H1 (cell line): ENCODE data around the gene NR3C2. TPM values are rescaled to one million over a fixed set of nuclear protein-coding genes. Genes with fewer than 3 reads are reported as not detected.

Source experiments
- CTCF ChIA-PET: fragments of 300-600 bp; sonication (Branson Sonifier 250); formaldehyde crosslinking; loops from one replicate; lab custom pipeline; 2021; ENCODE audit not compliant: partially characterized antibody; lab: Charles Lee
- POLR2A ChIA-PET: fragments of 300-600 bp; sonication (Branson Sonifier 250); formaldehyde crosslinking; loops from one replicate; lab custom pipeline; 2021; ENCODE audit warnings: inconsistent platforms; ENCODE audit not compliant: partially characterized antibody; lab: Charles Lee
- DNase-seq, 2 experiments: peaks; one replicate each; pipeline versions ENCODE4 v3.0.0 to v3.0.0-alpha.2; 2010 to 2022; ENCODE audit warnings: low spot score in 2 of 2, low read depth in 1 of 2, mixed read lengths in 1 of 2
- FAIRE-seq: peaks from 2 replicates; lab custom pipeline; 2011; peaks lifted over from hg19 to GRCh38; lab: Jason Lieb, UNC
- H2AFZ ChIP-seq: 2 replicates; pipeline ENCODE4 v1.8.1; 2012; ENCODE audit warnings: low read length, inconsistent platforms
- H2AK5ac ChIP-seq: 2 replicates; pipeline ENCODE4 v1.6.1; 2013; ENCODE audit warnings: low read depth, low read length
- H2BK120ac ChIP-seq: replicated peaks from 2 replicates; pipeline ENCODE3; 2013; ENCODE audit warnings: low read depth, low read length, inconsistent platforms
- H2BK12ac ChIP-seq: 2 replicates; pipeline ENCODE4 v1.6.1; 2013; ENCODE audit warnings: low read depth, low read length
- H2BK15ac ChIP-seq: 2 replicates; pipeline ENCODE4 v1.6.1; 2013; ENCODE audit warnings: low read length
- H2BK20ac ChIP-seq: 2 replicates; pipeline ENCODE4 v1.6.1; 2013; ENCODE audit warnings: low read length
- H2BK5ac ChIP-seq: 2 replicates; pipeline ENCODE4 v1.6.1; 2013; ENCODE audit warnings: low read depth, low read length
- H3K14ac ChIP-seq: 2 replicates; pipeline ENCODE4 v1.6.1; 2013; ENCODE audit warnings: inconsistent platforms; ENCODE audit not compliant: insufficient read length
- H3K18ac ChIP-seq: 2 replicates; pipeline ENCODE4 v1.6.1; 2013; ENCODE audit warnings: low read length; ENCODE audit errors: extremely low read depth
- H3K23ac ChIP-seq: 2 replicates; pipeline ENCODE4 v1.6.1; 2013; ENCODE audit warnings: inconsistent platforms; ENCODE audit not compliant: insufficient read length
- H3K23me2 ChIP-seq: 2 replicates; pipeline ENCODE4 v1.6.1; 2013; ENCODE audit warnings: low read depth, low read length
- H3K27ac ChIP-seq: 2 replicates; pipeline ENCODE4 v1.6.1; 2011; ENCODE audit warnings: low read depth, low read length, inconsistent platforms
- H3K27me3 ChIP-seq, 4 experiments: replicated peaks in 1 of 4; 1 replicate in 1 of 4; 2 replicates in 3 of 4; pipeline versions ENCODE4 v1.6.1 to v1.8.1; 2011 to 2013; ENCODE audit warnings: low read length in 3 of 4, mild to moderate bottlenecking in 3 of 4, inconsistent platforms in 2 of 4, mixed read lengths in 2 of 4, moderate library complexity in 1 of 4; ENCODE audit not compliant: control insufficient read depth in 3 of 4, insufficient read depth in 3 of 4; ENCODE audit errors: extremely low read depth in 1 of 4
- H3K36me3 ChIP-seq, 4 experiments: 2 replicates each; pipeline versions ENCODE4 v1.6.1 to v1.8.1; 2011 to 2013; ENCODE audit warnings: mild to moderate bottlenecking in 4 of 4, low read length in 3 of 4, moderate library complexity in 2 of 4, control low read depth in 1 of 4, inconsistent platforms in 1 of 4; ENCODE audit not compliant: insufficient read depth in 4 of 4, control insufficient read depth in 2 of 4
- H3K4ac ChIP-seq: replicated peaks from 2 replicates; pipeline ENCODE3; 2013; ENCODE audit warnings: low read length, low read depth, mixed read lengths, inconsistent platforms; ENCODE audit not compliant: insufficient read length
- H3K4me1 ChIP-seq, 4 experiments: replicated peaks in 1 of 4; 1 replicate in 1 of 4; 2 replicates in 3 of 4; pipeline versions ENCODE4 v1.6.1 to v1.8.1; 2011 to 2013; ENCODE audit warnings: low read length in 3 of 4, inconsistent platforms in 2 of 4, mixed read lengths in 1 of 4; ENCODE audit not compliant: insufficient read depth in 4 of 4, control insufficient read depth in 3 of 4
- H3K4me2 ChIP-seq, 2 experiments: 2 replicates each; pipeline versions ENCODE4 v1.6.1 to v1.8.1; 2011 to 2013; ENCODE audit warnings: low read depth in 2 of 2, low read length in 2 of 2, control low read depth in 1 of 2, inconsistent platforms in 1 of 2, mild to moderate bottlenecking in 1 of 2; ENCODE audit not compliant: insufficient read depth in 1 of 2
- H3K4me3 ChIP-seq, 4 experiments: fragments of 200-600, 300-600 bp in 1 of 4; sonication (generic), shearing (Covaris generic), sonication (Bioruptor Twin) in 1 of 4; 2 replicates each; pipeline versions ENCODE4 v1.5.1 to v1.8.1; 2011 to 2016; ENCODE audit warnings: low read length in 4 of 4, low read depth in 3 of 4, control low read depth in 2 of 4, inconsistent platforms in 2 of 4, mild to moderate bottlenecking in 2 of 4, mixed read lengths in 1 of 4, moderate library complexity in 1 of 4; ENCODE audit not compliant: insufficient read depth in 2 of 4; ENCODE audit errors: extremely low read depth in 1 of 4
- H3K56ac ChIP-seq: replicated peaks from 2 replicates; pipeline ENCODE3; 2013; ENCODE audit warnings: low read depth, mild to moderate bottlenecking, mixed read lengths, low read length, inconsistent platforms; ENCODE audit not compliant: insufficient read length
- H3K79me1 ChIP-seq: 2 replicates; pipeline ENCODE4 v1.6.1; 2013; ENCODE audit warnings: low read depth, low read length, control low read depth
- H3K79me2 ChIP-seq, 2 experiments: 2 replicates each; pipeline versions ENCODE4 v1.6.1 to v1.8.1; 2012 to 2013; ENCODE audit warnings: low read length in 2 of 2, mild to moderate bottlenecking in 2 of 2, inconsistent platforms in 1 of 2; ENCODE audit not compliant: insufficient read depth in 2 of 2, control insufficient read depth in 1 of 2
- H3K9ac ChIP-seq, 4 experiments: replicated peaks in 1 of 4; 1 replicate in 1 of 4; 2 replicates in 3 of 4; pipeline versions ENCODE4 v1.6.1 to v1.8.1; 2011 to 2013; ENCODE audit warnings: low read depth in 3 of 4, low read length in 3 of 4, control low read depth in 2 of 4, mild to moderate bottlenecking in 2 of 4, moderate library complexity in 2 of 4, inconsistent platforms in 1 of 4; ENCODE audit errors: extremely low read depth in 1 of 4
- H3K9me3 ChIP-seq, 2 experiments: 2 replicates each; pipeline versions ENCODE4 v1.6.1 to v1.8.1; 2012 to 2013; ENCODE audit warnings: mild to moderate bottlenecking in 2 of 2, moderate library complexity in 2 of 2, control low read depth in 1 of 2, inconsistent platforms in 1 of 2, low read depth in 1 of 2, low read length in 1 of 2, mixed read lengths in 1 of 2; ENCODE audit not compliant: insufficient read depth in 2 of 2
- H4K20me1 ChIP-seq, 2 experiments: replicated peaks in 1 of 2; 2 replicates each; pipeline versions ENCODE3 to v1.8.1; 2011 to 2013; ENCODE audit warnings: inconsistent platforms in 2 of 2, low read length in 2 of 2, mild to moderate bottlenecking in 1 of 2; ENCODE audit not compliant: insufficient read depth in 2 of 2, control insufficient read depth in 1 of 2
- H4K5ac ChIP-seq: 2 replicates; pipeline ENCODE4 v1.6.1; 2013; ENCODE audit warnings: low read length, low read depth, mixed read lengths, inconsistent platforms; ENCODE audit not compliant: insufficient read length
- H4K8ac ChIP-seq: 2 replicates; pipeline ENCODE4 v1.8.0; 2013; ENCODE audit warnings: mild to moderate bottlenecking, moderate library complexity, low read length, inconsistent platforms; ENCODE audit not compliant: insufficient read depth; ENCODE audit errors: extremely low read depth
- H4K91ac ChIP-seq: replicated peaks from 2 replicates; pipeline ENCODE3; 2013; ENCODE audit warnings: low read length, mixed read lengths, inconsistent platforms; ENCODE audit not compliant: insufficient read length
- BCL11A ChIP-seq, 2 experiments: IDR thresholded peaks; one replicate each; pipeline ENCODE4 v1.6.1; 2011; ENCODE audit warnings: low read depth in 2 of 2, low read length in 2 of 2, mild to moderate bottlenecking in 2 of 2
- CBX8 ChIP-seq: fragments of 300-800, 300-1000 bp; sonication (generic); IDR thresholded peaks from 2 replicates; pipeline ENCODE4 v1.7.1; 2016; ENCODE audit warnings: low read depth, low read length, borderline replicate concordance
- EGR1 ChIP-seq: IDR thresholded peaks from 2 replicates; pipeline ENCODE4 v1.6.1; 2011; ENCODE audit warnings: low read depth, low read length, borderline replicate concordance
- KDM4A ChIP-seq: IDR thresholded peaks from one replicate; pipeline ENCODE4 v1.7.1; 2012; ENCODE audit warnings: low read depth, mild to moderate bottlenecking, moderate library complexity, low read length, inconsistent platforms; ENCODE audit not compliant: severe bottlenecking
- PHF8 ChIP-seq: fragments of 200-600 bp; sonication (generic); conservative IDR thresholded peaks from 2 replicates; pipeline ENCODE4 v1.7.1; 2012; ENCODE audit warnings: low read depth, mild to moderate bottlenecking, inconsistent platforms, low read length, moderate library complexity
- RBBP5 ChIP-seq: IDR thresholded peaks from 2 replicates; pipeline ENCODE4 v1.7.1; 2012; ENCODE audit warnings: low read depth, mild to moderate bottlenecking, inconsistent platforms, low read length, moderate library complexity, borderline replicate concordance
- RFX5 ChIP-seq: IDR thresholded peaks from 2 replicates; pipeline ENCODE4 v1.6.1; 2011; ENCODE audit warnings: low read depth, low read length, improper control_type of control experiment, borderline replicate concordance
- WGBS, 2 experiments: shearing (Covaris generic) in 1 of 2; methylation state at CpG; one replicate each; pipeline versions ENCODE4 v1.1.6 to v1.1.7; 2013 to 2015; ENCODE audit warnings: low lambda C conversion rate in 2 of 2, mixed read lengths in 2 of 2, inconsistent platforms in 1 of 2, low coverage in 1 of 2, missing lambda C conversion rate in 1 of 2; ENCODE audit not compliant: insufficient replicate concordance in 2 of 2, insufficient coverage in 1 of 2, insufficient read length in 1 of 2; ENCODE audit errors: extremely low coverage in 1 of 2, missing lambda C conversion rate in 1 of 2; 5-methylcytosine and 5-hydroxymethylcytosine counted together
- polyA plus RNA-seq, 7 experiments: library from polyadenylated mRNA; depleted of rRNA in 3 of 7; stranded (reverse) in 5 of 7; unstranded in 2 of 7; fragments of >200 nt in 5 of 7; fragments of 200-250 nt in 2 of 7; gene quantifications; 1 replicate in 5 of 7; 2 replicates in 1 of 7; 4 replicates in 1 of 7; pipeline versions ENCODE4 v1.2.1 to v1.2.3, GENCODE V29; 2011 to 2013; ENCODE audit warnings: missing spikeins in 2 of 7, mixed read lengths in 2 of 7
- total RNA-seq: library from RNA; stranded (reverse); fragmentation: NEBNext Ultra II Directional; extraction: Animal tissue kit (Norgen Biotek cat#: 25700); gene quantifications from 2 replicates; pipeline ENCODE4 v1.2.1, GENCODE V29; 2021

The NR3C2 gene
- total and polyA plus RNA-seq, 2 of the 8 experiments (the other 6 are each of a cell fraction or from before 2014, with no cell fraction given) = 0.80 to 3.9 TPM

DNA sequence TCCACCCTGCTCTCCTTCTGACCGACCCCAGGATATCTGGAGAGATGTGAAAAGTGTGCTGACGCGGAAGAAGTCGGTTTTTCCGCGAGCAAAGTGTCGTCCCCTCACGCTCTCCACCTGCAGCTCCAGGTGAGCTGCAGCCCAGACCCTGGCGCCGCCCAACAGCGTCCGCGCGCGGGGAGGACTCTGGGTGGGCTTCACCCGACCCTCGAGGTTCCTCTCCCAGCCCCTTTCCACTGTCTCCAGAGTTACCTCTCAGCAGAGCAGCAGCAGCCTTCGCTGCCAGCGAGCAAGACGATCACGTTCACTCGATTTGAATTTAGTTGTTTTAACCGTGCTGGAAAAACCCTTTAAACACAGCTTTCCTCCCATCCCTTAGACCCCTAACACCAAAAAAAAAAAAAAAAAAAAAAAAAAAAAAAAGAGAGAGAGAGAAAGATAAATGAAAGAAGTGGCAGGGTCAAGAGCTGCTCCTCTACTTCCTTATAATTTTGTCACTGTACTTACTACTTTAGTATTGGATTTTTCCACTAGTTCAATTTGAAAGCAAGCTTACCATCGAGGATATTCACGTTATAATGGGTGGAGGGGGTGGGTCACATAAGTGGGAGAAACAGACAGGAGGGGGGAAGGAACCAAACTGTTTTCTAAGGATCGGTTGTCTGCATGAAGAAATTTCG, 758 bp upstream of the NR3C2 start:
- peak overlapping the region; percentile 89 to 100 for H3K4me2 ChIP-seq
- H3K9me3 ChIP-seq = no peaks in the 10 kb centered on the region
- no peaks in the 10 kb centered on the region for H3K79me2 ChIP-seq
- H3K14ac ChIP-seq = no peak overlapping the region
- ChIA-PET CTCF (interaction anchor here (0.6 kb wide), 1 partner anchor 478 kb away, joined by 3 read pairs; no protein-coding TSS in a partner anchor), POLR2A (interaction anchor here (0.6 kb wide), 1 partner anchor 1343 kb away, joined by 4 read pairs; no protein-coding TSS in a partner anchor)
- no peak overlapping the region for H3K56ac ChIP-seq
- H3K79me1 ChIP-seq = no peaks in the 10 kb centered on the region
- H2BK5ac ChIP-seq = no peak overlapping the region
- 3% methylated on average over 26 of the region's 27 CpGs; no CpG with 5 or more reads in 1 of the 2 experiments for WGBS, 2 experiments
- H3K4me3 ChIP-seq = peak overlapping the region; percentile 70 to 77 (median 74)
- H3K9ac ChIP-seq = peak overlapping the region in 2 of 4 experiments; percentile 48 to 55; a peak in 5 of 7 replicates
- no peaks in the 10 kb centered on the region for H4K20me1 ChIP-seq
- 0 out of 2 replicates have a peak overlapping the region, but pooled peaks have one; percentile 60 for H2BK12ac ChIP-seq
- no peak overlapping the region for H2AK5ac ChIP-seq
- no peaks in the 10 kb centered on the region for H3K36me3 ChIP-seq
- no peak overlapping the region for H3K27ac ChIP-seq
- H2AFZ ChIP-seq = peak overlapping the region; percentile 73
- peaks cover 29% of the 10 kb centered on the region for H3K23me2 ChIP-seq
- no peak overlapping the region; the same call in 1 of the 2 replicates for H2BK20ac ChIP-seq
- no peak for TF ChIP-seq CBX8
- TF ChIP-seq KDM4A = peak; percentile 76
- TF ChIP-seq RBBP5 = peak; percentile 9; the same call in 1 of the 2 replicates
- TF ChIP-seq EGR1 = no peak
- no peak for TF ChIP-seq RFX5
- no peak for TF ChIP-seq BCL11A (IDR thresholded peaks at IDR 0.05; ENCODE audit: low read depth in 2 of 2, low read length in 2 of 2)
- TF ChIP-seq PHF8 = peak; percentile 15; the same call in 1 of the 2 replicates
- H4K8ac ChIP-seq = peak overlapping the region; percentile 39; the same call in 1 of the 2 replicates
- no peak overlapping the region for H3K4ac ChIP-seq
- peak overlapping the region; percentile 67 for H4K5ac ChIP-seq
- H2BK120ac ChIP-seq = no peak overlapping the region
- H4K91ac ChIP-seq = peak overlapping the region; percentile 65
- H2BK15ac ChIP-seq = no peak overlapping the region
- DNase-seq (no peak), FAIRE-seq (no peak)
- peak overlapping the region; percentile 60; the same call in 1 of the 2 replicates for H3K18ac ChIP-seq
- H3K4me1 ChIP-seq = peaks cover 1 to 12% (median 2%) of the 10 kb centered on the region in 4 experiments; a peak in 6 of 7 replicates
- no peak overlapping the region for H3K23ac ChIP-seq
- H3K27me3 ChIP-seq = peaks cover 8 to 32% (median 26%) of the 10 kb centered on the region in 4 experiments
